CD4-positive, alpha-beta memory T cell (primary cell): ENCODE measurements around the gene FER1L5. TPM values are rescaled to one million over a fixed set of nuclear protein-coding genes. Genes with fewer than 3 reads are reported as not detected.

Experiments
- CTCF ChIA-PET: fragments of 350-600 bp; sonication (Branson Sonifier 250); formaldehyde crosslinking; loops from one replicate; lab custom pipeline; 2021; ENCODE audit warnings: inconsistent platforms; ENCODE audit not compliant: partially characterized antibody; lab: Charles Lee
- POLR2A ChIA-PET: fragments of 350-600 bp; sonication (Branson Sonifier 250); formaldehyde crosslinking; loops from one replicate; lab custom pipeline; 2021; ENCODE audit not compliant: partially characterized antibody; lab: Charles Lee
- DNase-seq, 5 donors: peaks; one replicate each; pipeline versions ENCODE4 v3.0.0 to v3.0.0-alpha.2; 2020 to 2022; ENCODE audit warnings: mixed read lengths in 1 of 5
- H3K27ac ChIP-seq: one replicate; pipeline ENCODE4 v1.7.0; 2013; ENCODE audit warnings: low read depth, low read length
- H3K27me3 ChIP-seq: 2 replicates; pipeline ENCODE4 v1.7.0; 2013; ENCODE audit warnings: mild to moderate bottlenecking, low read length, moderate library complexity; ENCODE audit not compliant: insufficient read depth
- H3K36me3 ChIP-seq: 2 replicates; pipeline ENCODE4 v1.7.0; 2013; ENCODE audit warnings: mild to moderate bottlenecking, low read length, moderate library complexity; ENCODE audit not compliant: insufficient read depth
- H3K4me1 ChIP-seq: 2 replicates; pipeline ENCODE4 v1.7.0; 2013; ENCODE audit warnings: mild to moderate bottlenecking, low read length, moderate library complexity; ENCODE audit not compliant: insufficient read depth
- H3K4me3 ChIP-seq, 2 donors: one replicate each; pipeline ENCODE4 v1.7.0; 2013; ENCODE audit warnings: low read length in 2 of 2, mild to moderate bottlenecking in 1 of 2
- H3K9me3 ChIP-seq, 2 donors: one replicate each; pipeline ENCODE4 v1.7.0; 2013; ENCODE audit warnings: low read length in 2 of 2, control low read depth in 1 of 2; ENCODE audit not compliant: control insufficient read depth in 1 of 2
- H3K27ac Mint-ChIP-seq, 7 donors: one replicate each; pipeline ENCODE4 v1.8.0; 2020 to 2021; ENCODE audit warnings: mixed read lengths in 7 of 7, mild to moderate bottlenecking in 6 of 7, inconsistent platforms in 3 of 7, moderate library complexity in 3 of 7
- H3K27me3 Mint-ChIP-seq, 2 donors: one replicate each; pipeline ENCODE4 v1.8.0; 2020 to 2021; ENCODE audit warnings: mixed read lengths in 2 of 2
- H3K36me3 Mint-ChIP-seq, 2 donors: one replicate each; pipeline ENCODE4 v1.8.0; 2020 to 2021; ENCODE audit warnings: mixed read lengths in 2 of 2, inconsistent platforms in 1 of 2, mild to moderate bottlenecking in 1 of 2
- H3K4me1 Mint-ChIP-seq, 4 donors: one replicate each; pipeline ENCODE4 v1.8.0; 2020 to 2021; ENCODE audit warnings: mixed read lengths in 4 of 4, mild to moderate bottlenecking in 1 of 4
- H3K4me3 Mint-ChIP-seq, 8 donors: one replicate each; pipeline ENCODE4 v1.8.0; 2020 to 2021; ENCODE audit warnings: mixed read lengths in 8 of 8, mild to moderate bottlenecking in 7 of 8, moderate library complexity in 6 of 8, inconsistent platforms in 3 of 8
- H3K9me3 Mint-ChIP-seq, 8 donors: one replicate each; pipeline ENCODE4 v1.8.0; 2020 to 2021; ENCODE audit warnings: mixed read lengths in 8 of 8, mild to moderate bottlenecking in 5 of 8, inconsistent platforms in 3 of 8, moderate library complexity in 1 of 8
- intact Hi-C: fragments of 100-400 bp; cut with micrococcal nuclease; formaldehyde crosslinking; loops from one replicate; pipeline ENCODE4 v1.15.1; 2023
- polyA plus RNA-seq, 2 donors: library from polyadenylated mRNA; unstranded; fragments of 300-500 nt; fragmentation: Illumina TruSeq; gene quantifications; one replicate each; pipeline ENCODE4 v1.2.3, GENCODE V29; 2021
- total RNA-seq, 2 experiments: library from RNA; stranded (reverse); gene quantifications; one replicate each; pipeline ENCODE4 v1.2.3, GENCODE V29; 2021

Gene FER1L5
- total and polyA plus RNA-seq, 4 experiments from 2014 or later, result not detected

- Mint-ChIP-seq H3K4me1 (peaks cover 0 to 7% (median 0%) of the 10 kb centered on the region in 4 donors), H3K9me3 (peaks cover 0 to 2% (median 0%) of the 10 kb centered on the region in 8 donors), H3K4me3 (no peak overlapping the region), H3K36me3 (no peaks in the 10 kb centered on the region), H3K27me3 (no peaks in the 10 kb centered on the region), H3K27ac (no peak overlapping the region)
- Histone ChIP-seq H3K9me3 (no peaks in the 10 kb centered on the region), H3K27ac (no peak overlapping the region), H3K36me3 (no peaks in the 10 kb centered on the region), H3K4me1 (no peaks in the 10 kb centered on the region), H3K27me3 (no peaks in the 10 kb centered on the region), H3K4me3 (no peak overlapping the region)
- intact Hi-C loops, result no loop called here
- CTCF ChIA-PET, result no interaction called here
- POLR2A ChIA-PET, result no interaction called here
- no peak for DNase-seq
Observed at GRCh38 chr2:96697476-96697875, 54.9 kb downstream of the FER1L5 start.

- Mint-ChIP-seq H3K4me3 (no peak overlapping the region), H3K4me1 (peaks cover 0 to 7% (median 0%) of the 10 kb centered on the region in 4 donors), H3K27ac (peak overlapping the region in 1 of 7 donors; percentile 42), H3K9me3 (peaks cover 0 to 2% (median 0%) of the 10 kb centered on the region in 8 donors), H3K36me3 (no peaks in the 10 kb centered on the region), H3K27me3 (no peaks in the 10 kb centered on the region)
- intact Hi-C loops, result no loop called here
- H3K27me3 ChIP-seq, result no peaks in the 10 kb centered on the region
- no peak overlapping the region for H3K4me3 ChIP-seq
- H3K9me3 ChIP-seq, result no peaks in the 10 kb centered on the region
- no peaks in the 10 kb centered on the region for H3K36me3 ChIP-seq
- ChIA-PET POLR2A (no interaction called here), CTCF (no interaction called here)
- H3K4me1 ChIP-seq, result no peaks in the 10 kb centered on the region
- no peak for DNase-seq
- H3K27ac ChIP-seq, result no peak overlapping the region
Observed at GRCh38 chr2:96698221-96698861, 55.8 kb downstream of the FER1L5 start.

- Mint-ChIP-seq H3K4me3 (no peak overlapping the region), H3K36me3 (peaks cover under 1 to 1% of the 10 kb centered on the region in 2 donors), H3K9me3 (peaks cover 0 to 2% (median 0%) of the 10 kb centered on the region in 8 donors), H3K27me3 (no peaks in the 10 kb centered on the region), H3K4me1 (peaks cover 0 to 7% (median 0%) of the 10 kb centered on the region in 4 donors), H3K27ac (peak overlapping the region in 1 of 7 donors; percentile 10)
- Histone ChIP-seq H3K9me3 (no peaks in the 10 kb centered on the region), H3K27ac (no peak overlapping the region), H3K27me3 (no peaks in the 10 kb centered on the region), H3K4me1 (no peaks in the 10 kb centered on the region), H3K4me3 (no peak overlapping the region), H3K36me3 (no peaks in the 10 kb centered on the region)
- DNase-seq, result no peak
- ChIA-PET CTCF (no interaction called here), POLR2A (no interaction called here)
- intact Hi-C loops, result no loop called here
Observed at GRCh38 chr2:96699021-96699420, 56.5 kb downstream of the FER1L5 start.

- ChIA-PET CTCF (no interaction called here), POLR2A (no interaction called here)
- Histone ChIP-seq H3K4me1 (no peaks in the 10 kb centered on the region), H3K36me3 (no peaks in the 10 kb centered on the region), H3K27me3 (no peaks in the 10 kb centered on the region), H3K27ac (no peak overlapping the region), H3K9me3 (no peaks in the 10 kb centered on the region), H3K4me3 (no peak overlapping the region)
- H3K27me3 Mint-ChIP-seq, result no peaks in the 10 kb centered on the region
- H3K4me1 Mint-ChIP-seq, result peaks cover 0 to 7% (median 0%) of the 10 kb centered on the region in 4 donors
- intact Hi-C loops, result no loop called here
- peaks cover 0 to 2% (median 0%) of the 10 kb centered on the region in 8 donors for H3K9me3 Mint-ChIP-seq
- no peak for DNase-seq
- no peak overlapping the region for H3K4me3 Mint-ChIP-seq
- H3K27ac Mint-ChIP-seq, result peak overlapping the region in 2 of 7 donors; percentile 22 to 29
- H3K36me3 Mint-ChIP-seq, result peaks cover 6 to 7% of the 10 kb centered on the region in 2 donors
Observed at GRCh38 chr2:96699621-96700020, 57.1 kb downstream of the FER1L5 start.

GRCh38 chr2:96700086-96700485, 57.5 kb downstream of the FER1L5 start:
- Mint-ChIP-seq H3K9me3 (peaks cover 0 to 2% (median 0%) of the 10 kb centered on the region in 8 donors), H3K36me3 (peaks cover 7 to 8% of the 10 kb centered on the region in 2 donors), H3K27me3 (no peaks in the 10 kb centered on the region), H3K4me3 (no peak overlapping the region), H3K27ac (peak overlapping the region in 1 of 7 donors; percentile 22), H3K4me1 (peaks cover 0 to 7% (median 0%) of the 10 kb centered on the region in 4 donors)
- intact Hi-C loops, result no loop called here
- DNase-seq, result no peak
- no peaks in the 10 kb centered on the region for H3K36me3 ChIP-seq
- POLR2A ChIA-PET, result interaction anchor here (0.5 kb wide), 1 partner anchor 526 kb away, joined by 3 read pairs; no protein-coding TSS in a partner anchor
- CTCF ChIA-PET, result no interaction called here
- no peaks in the 10 kb centered on the region for H3K9me3 ChIP-seq
- no peak overlapping the region for H3K27ac ChIP-seq
- H3K27me3 ChIP-seq, result no peaks in the 10 kb centered on the region
- H3K4me3 ChIP-seq, result no peak overlapping the region
- H3K4me1 ChIP-seq, result no peaks in the 10 kb centered on the region

- POLR2A ChIA-PET, result no interaction called here
- H3K4me3 ChIP-seq, result no peak overlapping the region
- H3K9me3 Mint-ChIP-seq, result no peaks in the 10 kb centered on the region
- no peaks in the 10 kb centered on the region for H3K9me3 ChIP-seq
- H3K36me3 Mint-ChIP-seq, result peaks cover 20 to 21% of the 10 kb centered on the region in 2 donors
- CTCF ChIA-PET, result interaction anchor here (1.4 kb wide), 1 partner anchor 9 kb away, joined by 4 read pairs; no protein-coding TSS in a partner anchor
- intact Hi-C loops, result no loop called here
- peaks cover 15% of the 10 kb centered on the region for H3K36me3 ChIP-seq
- no peaks in the 10 kb centered on the region for H3K4me1 ChIP-seq
- H3K27ac ChIP-seq, result no peak overlapping the region
- H3K27ac Mint-ChIP-seq, result no peak overlapping the region
- H3K27me3 ChIP-seq, result no peaks in the 10 kb centered on the region
- H3K4me1 Mint-ChIP-seq, result peaks cover 0 to 7% (median 0%) of the 10 kb centered on the region in 4 donors
- DNase-seq, result no peak
- H3K27me3 Mint-ChIP-seq, result no peaks in the 10 kb centered on the region
- H3K4me3 Mint-ChIP-seq, result no peak overlapping the region
Observed at GRCh38 chr2:96701636-96702035, 59.1 kb downstream of the FER1L5 start.

GRCh38 chr2:96702098-96702785, 59.7 kb downstream of the FER1L5 start:
- Histone ChIP-seq H3K27me3 (no peaks in the 10 kb centered on the region), H3K9me3 (no peaks in the 10 kb centered on the region), H3K4me3 (no peak overlapping the region), H3K36me3 (peaks cover 21% of the 10 kb centered on the region), H3K27ac (no peak overlapping the region), H3K4me1 (no peaks in the 10 kb centered on the region)
- Mint-ChIP-seq H3K9me3 (no peaks in the 10 kb centered on the region), H3K27ac (no peak overlapping the region), H3K27me3 (no peaks in the 10 kb centered on the region), H3K36me3 (peaks cover 26 to 27% of the 10 kb centered on the region in 2 donors), H3K4me1 (peaks cover 0 to 7% (median 0%) of the 10 kb centered on the region in 4 donors), H3K4me3 (no peak overlapping the region)
- intact Hi-C loops, result no loop called here
- POLR2A ChIA-PET, result no interaction called here
- no peak for DNase-seq
- CTCF ChIA-PET, result interaction anchor here (1.4 kb wide), 1 partner anchor 8 kb away, joined by 4 read pairs; no protein-coding TSS in a partner anchor
